Measurements from ENCODE around the gene NOXRED1. TPM values are rescaled to one million over a fixed set of nuclear protein-coding genes. Genes with fewer than 3 reads are reported as not detected.

The NOXRED1 gene
- total and polyA plus RNA-seq, 12 donors = 0.22 to 0.72 (median 0.55) TPM; not detected in 3

DNA sequence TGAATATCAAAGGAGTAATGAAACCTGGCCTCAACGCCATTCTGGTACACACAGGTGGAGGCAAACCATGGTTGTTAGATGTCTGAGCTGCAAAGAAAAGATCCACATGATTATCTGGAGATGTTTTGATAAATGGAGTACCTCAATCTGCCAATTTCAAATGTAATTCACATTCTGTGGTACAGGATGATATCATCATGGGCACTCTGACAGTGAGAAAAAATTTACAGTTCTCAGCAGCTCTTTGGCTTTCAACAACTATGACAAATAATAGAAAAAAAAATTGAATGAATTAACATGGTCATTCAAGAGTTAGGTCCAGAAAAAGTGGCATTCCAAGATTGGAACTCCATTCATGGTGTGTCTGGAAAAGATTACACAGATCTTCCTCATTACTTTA lies 63.7 kb downstream of the NOXRED1 start:
- Histone ChIP-seq H3K27ac (no peak overlapping the region), H3K4me3 (no peak overlapping the region), H3K4me1 (replicated peaks in 1 of 2) (no peaks in the 10 kb centered on the region), H3K36me3 (replicated peaks in 1 of 2) (no peaks in the 10 kb centered on the region), H3K9me3 (replicated peaks in 1 of 3) (no peaks in the 10 kb centered on the region), H3K27me3 (no peaks in the 10 kb centered on the region)
- intact Hi-C loops (cut with DNase I) = no loop called here
- whole genome bisulfite sequencing, 4 donors = 94 to 97% (median 96%) methylated on average over 1 of the region's 1 CpG
- no peak for TF ChIP-seq POLR2A (IDR thresholded peaks at IDR 0.05)
- TF ChIP-seq, protein P1, sequence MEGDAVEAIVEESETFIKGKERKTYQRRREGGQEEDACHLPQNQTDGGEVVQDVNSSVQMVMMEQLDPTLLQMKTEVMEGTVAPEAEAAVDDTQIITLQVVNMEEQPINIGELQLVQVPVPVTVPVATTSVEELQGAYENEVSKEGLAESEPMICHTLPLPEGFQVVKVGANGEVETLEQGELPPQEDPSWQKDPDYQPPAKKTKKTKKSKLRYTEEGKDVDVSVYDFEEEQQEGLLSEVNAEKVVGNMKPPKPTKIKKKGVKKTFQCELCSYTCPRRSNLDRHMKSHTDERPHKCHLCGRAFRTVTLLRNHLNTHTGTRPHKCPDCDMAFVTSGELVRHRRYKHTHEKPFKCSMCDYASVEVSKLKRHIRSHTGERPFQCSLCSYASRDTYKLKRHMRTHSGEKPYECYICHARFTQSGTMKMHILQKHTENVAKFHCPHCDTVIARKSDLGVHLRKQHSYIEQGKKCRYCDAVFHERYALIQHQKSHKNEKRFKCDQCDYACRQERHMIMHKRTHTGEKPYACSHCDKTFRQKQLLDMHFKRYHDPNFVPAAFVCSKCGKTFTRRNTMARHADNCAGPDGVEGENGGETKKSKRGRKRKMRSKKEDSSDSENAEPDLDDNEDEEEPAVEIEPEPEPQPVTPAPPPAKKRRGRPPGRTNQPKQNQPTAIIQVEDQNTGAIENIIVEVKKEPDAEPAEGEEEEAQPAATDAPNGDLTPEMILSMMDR (IDR thresholded peaks at IDR 0.05) = no peak
- DNase-seq = no peak

GRCh38 chr14:77356899-77357298 lies 66.4 kb downstream of the NOXRED1 start:
- intact Hi-C loops (cut with DNase I) = no loop called here
- H3K36me3 ChIP-seq (replicated peaks in 1 of 2) = no peaks in the 10 kb centered on the region
- no peak overlapping the region for H3K27ac ChIP-seq
- WGBS, 4 donors = 96 to 98% (median 97%) methylated on average over 4 of the region's 4 CpGs
- H3K27me3 ChIP-seq = no peaks in the 10 kb centered on the region
- no peaks in the 10 kb centered on the region for H3K9me3 ChIP-seq (replicated peaks in 1 of 3)
- H3K4me1 ChIP-seq (replicated peaks in 1 of 2) = no peaks in the 10 kb centered on the region
- TF ChIP-seq POLR2A (IDR thresholded peaks at IDR 0.05) = no peak
- TF ChIP-seq, protein P1 (IDR thresholded peaks at IDR 0.05) = no peak
- no peak for DNase-seq
- H3K4me3 ChIP-seq = no peak overlapping the region

DNA sequence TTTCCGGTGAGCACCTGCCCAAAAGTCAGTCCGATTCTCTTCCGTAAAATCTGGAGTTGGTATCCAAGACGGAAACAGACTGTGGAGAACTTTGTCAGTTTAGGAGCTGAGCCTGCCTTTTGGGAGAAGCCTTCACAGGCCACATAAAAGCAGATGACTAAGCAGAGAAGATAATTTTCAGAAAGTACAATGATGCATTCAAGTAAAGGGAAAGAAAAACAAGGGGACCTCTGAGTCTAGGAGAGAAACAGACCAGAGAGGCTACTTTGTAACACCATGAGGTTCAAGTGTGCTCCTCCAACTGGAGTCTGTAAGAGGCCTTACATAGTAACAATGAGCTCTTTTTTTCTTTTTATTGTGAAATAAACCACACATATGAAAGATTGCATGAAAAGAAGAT lies 67.5 kb downstream of the NOXRED1 start:
- H3K4me1 ChIP-seq (replicated peaks in 1 of 2) = no peaks in the 10 kb centered on the region
- DNase-seq = no peak
- intact Hi-C loops (cut with DNase I) = no loop called here
- 88 to 92% (median 90%) methylated on average over 4 of the region's 4 CpGs for WGBS, 4 donors
- no peak for TF ChIP-seq POLR2A (IDR thresholded peaks at IDR 0.05)
- TF ChIP-seq, protein P1 (IDR thresholded peaks at IDR 0.05) = no peak
- no peak overlapping the region for H3K4me3 ChIP-seq
- no peaks in the 10 kb centered on the region for H3K27me3 ChIP-seq
- H3K36me3 ChIP-seq (replicated peaks in 1 of 2) = no peaks in the 10 kb centered on the region
- H3K27ac ChIP-seq = no peak overlapping the region
- H3K9me3 ChIP-seq (replicated peaks in 1 of 3) = no peaks in the 10 kb centered on the region

DNA sequence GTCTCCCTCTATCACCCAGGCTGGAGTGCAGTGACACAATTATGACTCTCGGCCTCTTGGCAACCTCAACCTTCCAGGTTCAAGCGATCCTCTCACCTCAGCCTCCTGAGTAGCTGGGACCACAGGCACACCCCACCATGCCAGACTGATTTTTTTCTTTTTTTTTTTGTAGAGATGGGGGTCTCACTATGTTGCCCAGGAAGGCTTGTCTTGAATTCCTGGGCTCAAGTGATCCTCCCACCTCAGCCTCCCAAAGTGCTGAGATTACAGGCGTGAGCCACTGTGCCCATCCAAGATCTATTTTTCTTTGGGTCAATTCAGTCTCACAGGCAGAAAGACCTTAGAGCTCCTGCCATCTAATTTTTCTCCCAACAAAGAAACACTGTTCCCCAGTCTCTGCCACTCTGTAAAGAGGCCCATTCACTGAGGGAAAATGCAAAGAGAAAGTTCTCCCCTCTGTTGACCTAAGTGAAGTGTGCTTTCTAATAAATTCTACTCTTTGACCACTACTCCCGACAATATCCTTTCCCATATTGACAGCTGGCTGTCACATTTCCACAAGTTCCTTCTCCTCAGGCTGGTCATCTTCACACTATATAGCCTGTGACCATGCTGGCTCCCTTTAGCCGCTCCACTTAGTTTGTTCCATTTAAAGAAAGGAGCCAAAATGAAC lies 69.7 kb downstream of the NOXRED1 start:
- no peak for TF ChIP-seq POLR2A (IDR thresholded peaks at IDR 0.05)
- TF ChIP-seq, protein P1 (IDR thresholded peaks at IDR 0.05) = no peak

More for the DNA sequence above, 69.7 kb downstream of the NOXRED1 start:
- H3K4me3 ChIP-seq = no peak overlapping the region
- no peaks in the 10 kb centered on the region for H3K4me1 ChIP-seq (replicated peaks in 1 of 2)
- no peak overlapping the region for H3K27ac ChIP-seq
- H3K36me3 ChIP-seq (replicated peaks in 1 of 2) = no peaks in the 10 kb centered on the region
- 85 to 93% (median 93%) methylated on average over 5 of the region's 5 CpGs for WGBS, 4 donors
- DNase-seq = no peak
- intact Hi-C loops (cut with DNase I) = no loop called here
- H3K27me3 ChIP-seq = no peaks in the 10 kb centered on the region
- no peaks in the 10 kb centered on the region for H3K9me3 ChIP-seq (replicated peaks in 1 of 3)

Measured in adrenal gland (tissue), 12 donors.